HEK293 (cell line): ENCODE results near the gene PRR18.

ENCODE experiments used
- CTCF ChIA-PET: fragments of 350-600 bp; formaldehyde crosslinking; extraction: SDS; loops from one replicate; lab custom pipeline; 2021; ENCODE audit warnings: antibody characterized with exemption; lab: Yijun Ruan, JAX
- POLR2A ChIA-PET: fragments of 300-600 bp; formaldehyde crosslinking; extraction: SDS; loops from one replicate; lab custom pipeline; 2020; ENCODE audit warnings: antibody characterized with exemption, inconsistent platforms; lab: Yijun Ruan, JAX
- H3K27ac ChIP-seq: fragments of 200-500 bp; sonication (Bioruptor generic); 2 replicates; pipeline ENCODE4 v1.5.1; 2014; ENCODE audit warnings: low read depth, low read length, control low read depth, inconsistent platforms; ENCODE audit errors: extremely low read depth
- H3K36me3 ChIP-seq, 2 experiments: fragments of 200-500 bp in 1 of 2; sonication (Bioruptor generic) in 1 of 2; 1 replicate in 1 of 2; 2 replicates in 1 of 2; pipeline ENCODE4 v1.5.1; 2014 to 2017; ENCODE audit warnings: inconsistent platforms in 2 of 2, low read length in 2 of 2; ENCODE audit not compliant: control insufficient read depth in 2 of 2, insufficient read depth in 1 of 2
- H3K4me1 ChIP-seq: fragments of 200-500 bp; sonication (Bioruptor generic); 2 replicates; pipeline ENCODE4 v1.5.1; 2014; ENCODE audit warnings: mild to moderate bottlenecking, low read length, inconsistent platforms; ENCODE audit not compliant: control insufficient read depth, insufficient read depth
- H3K4me3 ChIP-seq: 2 replicates; pipeline ENCODE4 v1.5.1; 2011; ENCODE audit warnings: low read depth, mild to moderate bottlenecking, control low read depth, low read length, moderate library complexity
- H3K9me3 ChIP-seq: fragments of 200-500 bp; sonication (Bioruptor generic); 2 replicates; pipeline ENCODE4 v1.5.1; 2014; ENCODE audit warnings: low read depth, low read length, inconsistent platforms; ENCODE audit not compliant: control insufficient read depth, insufficient read depth
- GFI1B ChIP-seq: fragments of 450-650 bp; formaldehyde crosslinking; IDR thresholded peaks from 2 replicates; pipeline ENCODE4 v1.5.1; 2016; ENCODE audit warnings: missing biosample characterization, missing genetic modification characterization
- GLIS1 ChIP-seq: fragments of 450-650 bp; formaldehyde crosslinking; IDR thresholded peaks from 2 replicates; pipeline ENCODE4 v1.5.1; 2016; ENCODE audit warnings: missing biosample characterization, missing genetic modification characterization
- GLIS2 ChIP-seq: fragments of 450-650 bp; formaldehyde crosslinking; IDR thresholded peaks from 2 replicates; pipeline ENCODE4 v1.5.1; 2016; ENCODE audit warnings: missing biosample characterization, missing genetic modification characterization
- SCRT2 ChIP-seq: fragments of 450-650 bp; formaldehyde crosslinking; IDR thresholded peaks from 2 replicates; pipeline ENCODE4 v1.5.1; 2016; ENCODE audit warnings: missing biosample characterization, missing genetic modification characterization
- ZBTB17 ChIP-seq: fragments of 450-650 bp; formaldehyde crosslinking; IDR thresholded peaks from 2 replicates; pipeline ENCODE4 v1.5.1; 2016; ENCODE audit warnings: missing biosample characterization, missing genetic modification characterization
- ZBTB20 ChIP-seq: fragments of 450-650 bp; formaldehyde crosslinking; IDR thresholded peaks from 2 replicates; pipeline ENCODE4 v1.5.1; 2016; ENCODE audit warnings: missing biosample characterization, missing genetic modification characterization
- ZBTB8A ChIP-seq: fragments of 450-650 bp; formaldehyde crosslinking; IDR thresholded peaks from 2 replicates; pipeline ENCODE4 v1.5.1; 2016; ENCODE audit warnings: missing biosample characterization, missing genetic modification characterization
- ZNF114 ChIP-seq: fragments of 450-650 bp; formaldehyde crosslinking; IDR thresholded peaks from 2 replicates; pipeline ENCODE4 v1.5.0; 2017; ENCODE audit warnings: missing biosample characterization, missing genetic modification characterization
- ZNF24 ChIP-seq: fragments of 450-650 bp; formaldehyde crosslinking; IDR thresholded peaks from 2 replicates; pipeline ENCODE4 v1.5.1; 2016; ENCODE audit warnings: missing biosample characterization, missing genetic modification characterization
- ZNF404 ChIP-seq: fragments of 450-650 bp; formaldehyde crosslinking; IDR thresholded peaks from 2 replicates; pipeline ENCODE4 v1.5.1; 2017; ENCODE audit warnings: missing biosample characterization, missing genetic modification characterization
- ZNF416 ChIP-seq: fragments of 450-650 bp; formaldehyde crosslinking; IDR thresholded peaks from 2 replicates; pipeline ENCODE4 v1.5.1; 2016; ENCODE audit warnings: missing biosample characterization, missing genetic modification characterization
- ZNF544 ChIP-seq: fragments of 450-650 bp; formaldehyde crosslinking; IDR thresholded peaks from 2 replicates; pipeline ENCODE4 v1.5.0; 2017; ENCODE audit warnings: missing biosample characterization, missing genetic modification characterization
- ZNF792 ChIP-seq: fragments of 450-650 bp; formaldehyde crosslinking; IDR thresholded peaks from 2 replicates; pipeline ENCODE4 v1.5.1; 2016; ENCODE audit warnings: missing biosample characterization, missing genetic modification characterization
- TF ChIP-seq, protein P1 (sequence below): fragments of 450-650 bp; formaldehyde crosslinking; IDR thresholded peaks from 2 replicates; pipeline ENCODE4 v1.5.1; 2016; ENCODE audit warnings: missing biosample characterization, missing genetic modification characterization
- TF ChIP-seq, protein P2 (sequence below): fragments of 450-650 bp; formaldehyde crosslinking; IDR thresholded peaks from 2 replicates; pipeline ENCODE4 v1.5.1; 2017; ENCODE audit warnings: missing biosample characterization, missing genetic modification characterization
- TF ChIP-seq, protein P3 (sequence below): fragments of 450-650 bp; formaldehyde crosslinking; IDR thresholded peaks from 2 replicates; pipeline ENCODE4 v1.5.1; 2017; ENCODE audit warnings: missing biosample characterization, missing genetic modification characterization

PRR18 gene

DNA sequence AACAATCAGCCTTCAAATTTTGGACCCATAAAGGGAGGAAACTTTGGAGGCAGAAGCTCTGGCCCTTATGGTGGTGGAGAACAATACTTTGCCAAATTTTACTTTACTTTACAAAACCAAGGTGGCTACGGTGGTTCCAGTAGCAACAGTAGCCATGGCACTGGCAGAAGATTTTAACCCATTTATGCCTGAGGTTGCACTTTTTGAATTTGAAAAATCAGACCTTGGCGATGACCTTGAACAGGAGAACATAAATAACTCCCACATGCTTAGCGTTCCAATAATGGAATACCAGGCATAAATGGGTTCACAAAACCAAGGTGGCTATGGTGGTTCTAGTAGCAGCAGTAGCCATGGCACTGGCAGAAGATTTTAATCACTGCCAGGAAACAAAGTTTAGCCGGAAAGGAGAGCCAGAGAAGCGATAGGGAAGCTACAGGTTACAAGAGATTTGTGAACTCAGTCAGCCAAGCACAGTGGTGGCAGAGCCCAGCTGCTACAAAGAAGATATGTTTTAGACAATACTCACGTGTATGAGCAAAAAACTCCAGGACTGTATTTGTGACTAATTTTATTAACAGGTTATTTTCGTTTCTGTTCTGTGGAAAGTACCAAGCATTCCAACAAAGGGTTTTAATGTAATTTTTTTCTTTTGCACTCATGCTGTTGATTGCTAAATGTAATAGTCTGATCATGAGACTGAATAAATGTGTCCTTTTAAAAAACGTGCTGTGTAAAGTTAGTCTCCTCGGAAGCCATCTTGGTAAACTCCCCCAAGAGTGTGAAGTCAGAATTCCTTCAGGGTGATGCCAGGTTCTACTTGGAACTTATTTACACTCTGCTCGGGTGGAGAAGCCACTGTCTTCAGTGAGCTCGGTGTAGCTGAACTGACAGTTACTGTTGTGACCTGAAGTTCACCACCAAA, 27.4 kb upstream of the PRR18 start:
- TF ChIP-seq ZNF792 (tag by site-specific recombination), result no peak
- TF ChIP-seq SCRT2 (tag by site-specific recombination), result 0 out of 2 replicates have a peak, but pooled peaks have one; percentile 22
- Histone ChIP-seq H3K27ac (no peak overlapping the region), H3K4me3 (no peak overlapping the region), H3K36me3 (peaks cover 5 to 65% of the 10 kb centered on the region in 2 experiments; a peak in 2 of 3 replicates), H3K4me1 (peaks cover 7% of the 10 kb centered on the region; the same call in 1 of the 2 replicates), H3K9me3 (no peaks in the 10 kb centered on the region)
- ChIA-PET CTCF (interaction anchor here (1.3 kb wide), 1 partner anchor 22 kb away, joined by 3 read pairs; no protein-coding TSS in a partner anchor), POLR2A (no interaction called here)

DNA sequence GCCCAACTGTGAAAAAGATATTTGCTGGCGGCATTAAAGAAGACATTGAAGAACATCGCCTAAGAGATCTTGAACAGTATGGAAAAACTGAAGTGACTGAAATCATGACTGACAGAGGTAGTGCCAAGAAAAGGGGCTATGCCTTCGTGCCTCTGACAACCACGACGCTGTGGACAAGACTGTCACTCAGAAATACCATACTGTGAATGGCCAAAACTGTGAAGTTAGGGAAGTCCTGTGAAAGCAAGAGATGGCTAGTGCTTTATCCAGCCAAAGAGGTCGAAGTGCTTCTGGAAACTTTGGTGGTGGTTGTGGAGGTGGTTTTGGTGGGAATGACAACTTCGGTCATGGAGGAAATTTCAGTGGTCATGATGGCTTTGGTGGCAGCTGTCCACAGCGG, 26.7 kb upstream of the PRR18 start:
- H3K4me1 ChIP-seq, result peaks cover 9% of the 10 kb centered on the region; the same call in 1 of the 2 replicates
- no peak for TF ChIP-seq GFI1B
- ChIA-PET POLR2A (interaction anchor here (1.0 kb wide), 1 partner anchor 8 kb away, joined by 4 read pairs; no protein-coding TSS in a partner anchor), CTCF (no interaction called here)
- H3K36me3 ChIP-seq, result peaks cover 5 to 62% of the 10 kb centered on the region in 2 experiments; a peak in 2 of 3 replicates
- H3K4me3 ChIP-seq, result no peak overlapping the region
- no peaks in the 10 kb centered on the region for H3K9me3 ChIP-seq
- no peak overlapping the region for H3K27ac ChIP-seq

DNA sequence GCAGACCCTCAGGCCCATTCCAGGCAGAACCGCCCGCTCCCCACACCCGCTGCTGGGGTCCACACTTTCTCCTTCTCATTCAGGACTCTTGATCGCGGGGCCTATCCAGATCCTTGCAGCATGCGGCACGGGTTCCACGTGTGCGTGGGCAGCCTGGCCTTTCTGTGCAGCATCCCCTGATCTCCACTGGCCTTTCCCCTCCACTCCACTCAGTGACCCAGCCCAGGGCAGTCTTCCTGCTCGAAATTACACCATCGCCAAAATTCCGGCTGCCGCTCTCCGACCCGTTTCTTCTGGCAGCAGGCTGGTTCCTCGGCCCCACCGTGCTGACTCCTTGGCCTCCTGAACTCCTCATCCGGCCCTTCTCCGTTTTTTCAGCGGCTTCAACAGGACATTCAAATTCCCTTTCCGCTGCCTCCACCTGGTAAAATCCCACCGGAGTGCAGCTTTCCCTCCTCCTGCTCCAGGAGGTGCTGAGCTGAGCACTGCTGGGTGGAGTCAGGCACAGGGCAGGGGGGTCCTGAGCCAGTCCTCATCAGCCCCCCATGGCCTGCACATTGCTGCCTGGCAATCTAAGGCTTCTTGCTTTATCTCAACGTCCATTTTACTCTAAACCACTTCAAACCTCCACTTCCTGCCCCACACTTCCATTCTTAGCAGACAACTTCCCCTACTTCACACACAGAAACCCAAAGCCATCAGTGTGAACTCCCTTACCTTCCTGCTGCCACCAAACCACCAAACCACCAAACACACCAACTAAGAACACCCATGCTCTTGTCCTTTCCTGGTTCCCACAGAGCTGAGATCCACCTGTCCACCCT, 25.2 kb upstream of the PRR18 start:
- Histone ChIP-seq H3K4me1 (peaks cover 9% of the 10 kb centered on the region; the same call in 1 of the 2 replicates), H3K4me3 (no peak overlapping the region), H3K36me3 (peaks cover 5 to 57% of the 10 kb centered on the region in 2 experiments; a peak in 2 of 3 replicates), H3K9me3 (no peaks in the 10 kb centered on the region), H3K27ac (no peak overlapping the region)
- ChIA-PET CTCF (interaction anchor here (0.8 to 0.9 kb wide), 4 partner anchors 10 to 176 kb away, joined by 3 to 6 read pairs (median 4); no protein-coding TSS in a partner anchor), POLR2A (no interaction called here)
- TF ChIP-seq, protein P1, sequence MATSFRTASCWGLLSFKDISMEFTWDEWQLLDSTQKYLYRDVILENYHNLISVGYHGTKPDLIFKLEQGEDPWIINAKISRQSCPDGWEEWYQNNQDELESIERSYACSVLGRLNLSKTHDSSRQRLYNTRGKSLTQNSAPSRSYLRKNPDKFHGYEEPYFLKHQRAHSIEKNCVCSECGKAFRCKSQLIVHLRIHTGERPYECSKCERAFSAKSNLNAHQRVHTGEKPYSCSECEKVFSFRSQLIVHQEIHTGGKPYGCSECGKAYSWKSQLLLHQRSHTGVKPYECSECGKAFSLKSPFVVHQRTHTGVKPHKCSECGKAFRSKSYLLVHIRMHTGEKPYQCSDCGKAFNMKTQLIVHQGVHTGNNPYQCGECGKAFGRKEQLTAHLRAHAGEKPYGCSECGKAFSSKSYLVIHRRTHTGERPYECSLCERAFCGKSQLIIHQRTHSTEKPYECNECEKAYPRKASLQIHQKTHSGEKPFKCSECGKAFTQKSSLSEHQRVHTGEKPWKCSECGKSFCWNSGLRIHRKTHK (tag by site-specific recombination), result no peak
- no peak for TF ChIP-seq ZNF404 (tag by site-specific recombination)
- 0 out of 2 replicates have a peak, but pooled peaks have one; percentile 43 for TF ChIP-seq GLIS2 (tag by site-specific recombination)

DNA sequence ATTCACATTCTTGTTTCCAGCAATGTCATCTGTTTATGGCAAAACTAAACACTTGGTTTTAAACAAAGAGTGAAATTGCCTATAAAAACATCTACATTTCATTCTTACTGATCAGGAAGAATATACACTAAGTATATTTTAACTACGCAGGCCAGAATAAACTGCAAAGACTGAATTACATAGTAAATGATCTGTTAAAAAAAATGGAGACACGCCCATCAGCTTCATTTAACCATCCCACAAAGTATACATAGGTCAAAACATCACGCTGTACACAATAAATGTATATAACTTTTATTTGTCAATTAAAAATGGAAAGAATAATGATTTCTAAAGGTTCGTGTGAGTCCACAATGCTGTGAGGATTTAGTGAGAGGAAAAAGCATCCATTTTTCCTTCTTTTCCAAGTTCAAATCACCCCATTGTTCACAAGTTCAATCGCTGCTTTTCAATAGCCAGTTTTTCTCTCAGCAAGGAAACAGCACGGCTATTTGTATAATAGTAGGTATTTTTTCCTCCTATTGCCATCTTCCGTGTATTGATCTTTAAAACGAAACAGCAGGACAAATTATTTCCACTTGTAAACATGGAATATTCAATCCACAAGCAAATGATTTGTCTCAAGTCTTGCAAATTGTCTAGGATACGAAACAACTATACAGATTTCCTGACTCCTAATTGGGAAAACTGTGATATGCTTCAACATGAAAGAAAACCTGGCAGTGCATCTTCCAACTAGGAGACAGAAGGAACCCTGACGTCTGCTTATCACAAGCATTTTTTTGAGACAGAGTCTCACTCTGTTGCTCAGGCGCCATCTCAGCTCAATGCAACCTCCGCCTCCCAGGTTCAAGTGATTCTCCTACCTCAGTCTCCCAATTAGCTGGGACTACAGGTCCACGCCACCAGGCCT, 23.6 kb upstream of the PRR18 start:
- H3K4me3 ChIP-seq, result no peak overlapping the region
- TF ChIP-seq, protein P2, sequence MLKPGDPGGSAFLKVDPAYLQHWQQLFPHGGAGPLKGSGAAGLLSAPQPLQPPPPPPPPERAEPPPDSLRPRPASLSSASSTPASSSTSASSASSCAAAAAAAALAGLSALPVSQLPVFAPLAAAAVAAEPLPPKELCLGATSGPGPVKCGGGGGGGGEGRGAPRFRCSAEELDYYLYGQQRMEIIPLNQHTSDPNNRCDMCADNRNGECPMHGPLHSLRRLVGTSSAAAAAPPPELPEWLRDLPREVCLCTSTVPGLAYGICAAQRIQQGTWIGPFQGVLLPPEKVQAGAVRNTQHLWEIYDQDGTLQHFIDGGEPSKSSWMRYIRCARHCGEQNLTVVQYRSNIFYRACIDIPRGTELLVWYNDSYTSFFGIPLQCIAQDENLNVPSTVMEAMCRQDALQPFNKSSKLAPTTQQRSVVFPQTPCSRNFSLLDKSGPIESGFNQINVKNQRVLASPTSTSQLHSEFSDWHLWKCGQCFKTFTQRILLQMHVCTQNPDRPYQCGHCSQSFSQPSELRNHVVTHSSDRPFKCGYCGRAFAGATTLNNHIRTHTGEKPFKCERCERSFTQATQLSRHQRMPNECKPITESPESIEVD (tag by site-specific recombination), result 0 out of 2 replicates have a peak, but pooled peaks have one; percentile 11
- TF ChIP-seq, protein P3, sequence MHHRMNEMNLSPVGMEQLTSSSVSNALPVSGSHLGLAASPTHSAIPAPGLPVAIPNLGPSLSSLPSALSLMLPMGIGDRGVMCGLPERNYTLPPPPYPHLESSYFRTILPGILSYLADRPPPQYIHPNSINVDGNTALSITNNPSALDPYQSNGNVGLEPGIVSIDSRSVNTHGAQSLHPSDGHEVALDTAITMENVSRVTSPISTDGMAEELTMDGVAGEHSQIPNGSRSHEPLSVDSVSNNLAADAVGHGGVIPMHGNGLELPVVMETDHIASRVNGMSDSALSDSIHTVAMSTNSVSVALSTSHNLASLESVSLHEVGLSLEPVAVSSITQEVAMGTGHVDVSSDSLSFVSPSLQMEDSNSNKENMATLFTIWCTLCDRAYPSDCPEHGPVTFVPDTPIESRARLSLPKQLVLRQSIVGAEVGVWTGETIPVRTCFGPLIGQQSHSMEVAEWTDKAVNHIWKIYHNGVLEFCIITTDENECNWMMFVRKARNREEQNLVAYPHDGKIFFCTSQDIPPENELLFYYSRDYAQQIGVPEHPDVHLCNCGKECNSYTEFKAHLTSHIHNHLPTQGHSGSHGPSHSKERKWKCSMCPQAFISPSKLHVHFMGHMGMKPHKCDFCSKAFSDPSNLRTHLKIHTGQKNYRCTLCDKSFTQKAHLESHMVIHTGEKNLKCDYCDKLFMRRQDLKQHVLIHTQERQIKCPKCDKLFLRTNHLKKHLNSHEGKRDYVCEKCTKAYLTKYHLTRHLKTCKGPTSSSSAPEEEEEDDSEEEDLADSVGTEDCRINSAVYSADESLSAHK (tag by site-specific recombination), result no peak
- TF ChIP-seq ZNF114 (no peak), ZBTB17 (no peak), GLIS1 (tag by site-specific recombination) (no peak), ZNF544 (tag by site-specific recombination) (no peak), ZBTB20 (tag by site-specific recombination) (peak; percentile 17; the same call in 1 of the 2 replicates), ZNF24 (tag by site-specific recombination) (no peak), ZNF416 (no peak), ZBTB8A (tag by site-specific recombination) (no peak)

More for the DNA sequence above, 23.6 kb upstream of the PRR18 start:
- Histone ChIP-seq H3K4me1 (peaks cover 9% of the 10 kb centered on the region; the same call in 1 of the 2 replicates), H3K36me3 (peaks cover 9 to 51% of the 10 kb centered on the region in 2 experiments; a peak in 2 of 3 replicates), H3K27ac (no peak overlapping the region), H3K9me3 (no peaks in the 10 kb centered on the region)
- ChIA-PET POLR2A (no interaction called here), CTCF (no interaction called here)
